ENCODE results near the gene KLF6.

DNA sequence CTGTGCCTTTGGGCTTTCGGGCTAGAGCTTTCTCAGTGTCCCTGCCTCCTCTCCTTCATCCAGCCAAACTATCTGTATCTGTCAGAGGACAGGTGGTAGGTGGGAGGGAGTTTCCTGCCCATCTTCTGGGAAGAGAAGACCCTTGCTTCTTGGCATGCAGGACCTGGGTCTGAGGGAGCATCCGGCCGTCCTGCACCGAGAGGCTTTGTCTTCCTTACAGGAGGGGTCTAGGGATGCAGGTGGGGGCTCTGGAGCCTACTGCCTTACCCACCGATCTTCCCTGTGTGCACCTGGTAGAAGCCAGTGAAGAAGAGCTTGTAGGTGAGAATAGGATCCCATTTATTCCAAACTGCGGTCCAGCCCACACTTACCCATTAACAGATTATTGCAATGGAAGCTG lies 5.8 kb upstream of the KLF6 start:
- TF ChIP-seq, protein P1, sequence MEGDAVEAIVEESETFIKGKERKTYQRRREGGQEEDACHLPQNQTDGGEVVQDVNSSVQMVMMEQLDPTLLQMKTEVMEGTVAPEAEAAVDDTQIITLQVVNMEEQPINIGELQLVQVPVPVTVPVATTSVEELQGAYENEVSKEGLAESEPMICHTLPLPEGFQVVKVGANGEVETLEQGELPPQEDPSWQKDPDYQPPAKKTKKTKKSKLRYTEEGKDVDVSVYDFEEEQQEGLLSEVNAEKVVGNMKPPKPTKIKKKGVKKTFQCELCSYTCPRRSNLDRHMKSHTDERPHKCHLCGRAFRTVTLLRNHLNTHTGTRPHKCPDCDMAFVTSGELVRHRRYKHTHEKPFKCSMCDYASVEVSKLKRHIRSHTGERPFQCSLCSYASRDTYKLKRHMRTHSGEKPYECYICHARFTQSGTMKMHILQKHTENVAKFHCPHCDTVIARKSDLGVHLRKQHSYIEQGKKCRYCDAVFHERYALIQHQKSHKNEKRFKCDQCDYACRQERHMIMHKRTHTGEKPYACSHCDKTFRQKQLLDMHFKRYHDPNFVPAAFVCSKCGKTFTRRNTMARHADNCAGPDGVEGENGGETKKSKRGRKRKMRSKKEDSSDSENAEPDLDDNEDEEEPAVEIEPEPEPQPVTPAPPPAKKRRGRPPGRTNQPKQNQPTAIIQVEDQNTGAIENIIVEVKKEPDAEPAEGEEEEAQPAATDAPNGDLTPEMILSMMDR (IDR thresholded peaks at IDR 0.05; ENCODE audit: low read depth, low read length, poor library complexity, severe bottlenecking) = no peak
- no peak for TF ChIP-seq EZH2phosphoT487 (IDR thresholded peaks at IDR 0.05; ENCODE audit: borderline replicate concordance, low read length)

Data from DOHH2 (cell line).